ENCODE results near the gene QPRT. TPM values are rescaled to one million over a fixed set of nuclear protein-coding genes. Genes with fewer than 3 reads are reported as not detected.

Gene QPRT
- polyA plus RNA-seq, 3 donors, result 2.1 to 4.7 (median 3.9) TPM

- H3K4me1 Mint-ChIP-seq, result peaks cover 33% of the 10 kb centered on the region
- Histone ChIP-seq H3K27ac (ENCODE audit: low read depth in 1 of 2, low read length in 2 of 2) (no peak overlapping the region), H3K9me3 (replicated peaks in 1 of 2; ENCODE audit: control insufficient read depth in 1 of 2, insufficient read depth in 1 of 2, low read length in 2 of 2) (no peaks in the 10 kb centered on the region), H3K79me2 (ENCODE audit: insufficient read depth, low read length) (peaks cover 3% of the 10 kb centered on the region), H3K4me3 (replicated peaks in 1 of 3; ENCODE audit: low read depth in 2 of 3, low read length in 3 of 3) (no peak overlapping the region), H3K9ac (ENCODE audit: insufficient read depth, low read length, poor library complexity, severe bottlenecking) (no peak overlapping the region), H3K4me2 (replicated peaks; ENCODE audit: extremely low read depth, low read length, poor library complexity, severe bottlenecking) (no peak overlapping the region), H3K36me3 (replicated peaks in 1 of 2; ENCODE audit: control insufficient read depth in 1 of 2, insufficient read depth in 2 of 2, low read length in 2 of 2) (no peaks in the 10 kb centered on the region), H4K20me1 (ENCODE audit: insufficient read depth, low read length) (no peaks in the 10 kb centered on the region), H3K4me1 (ENCODE audit: control insufficient read depth in 1 of 2, insufficient read depth in 2 of 2, low read length in 2 of 2) (peaks cover 34 to 39% of the 10 kb centered on the region in 2 donors), H2AFZ (ENCODE audit: insufficient read depth, low read depth, low read length, poor library complexity, severe bottlenecking) (no peak overlapping the region), H3K27me3 (ENCODE audit: control insufficient read depth in 2 of 2, insufficient read depth in 2 of 2, low read length in 2 of 2) (no peaks in the 10 kb centered on the region)
- intact Hi-C loops (cut with micrococcal nuclease), result no loop called here
- no peak for DNase-seq
- no peaks in the 10 kb centered on the region for H3K36me3 Mint-ChIP-seq
- no peak for TF ChIP-seq CTCF (IDR thresholded peaks at IDR 0.05)
- peaks cover 0 to 4% (median 0%) of the 10 kb centered on the region in 3 donors for H3K27me3 Mint-ChIP-seq (ENCODE audit: low read depth in 3 of 3)
- no peaks in the 10 kb centered on the region for H3K9me3 Mint-ChIP-seq
- WGBS (ENCODE audit: insufficient coverage), result 95% methylated on average over 7 of the region's 11 CpGs
- no peak overlapping the region for H3K27ac Mint-ChIP-seq
- H3K4me3 Mint-ChIP-seq, result no peak overlapping the region
These were observed 22.1 kb upstream of the QPRT start for GRCh38 chr16:29656688-29657523.

GRCh38 chr16:29658705-29659104 lies 20.3 kb upstream of the QPRT start:
- DNase-seq, result no peak
- WGBS (ENCODE audit: insufficient coverage), result 90% methylated on average over 5 of the region's 6 CpGs

More at GRCh38 chr16:29658705-29659104, 20.3 kb upstream of the QPRT start:
- Histone ChIP-seq H2AFZ (ENCODE audit: insufficient read depth, low read depth, low read length, poor library complexity, severe bottlenecking) (no peak overlapping the region), H4K20me1 (ENCODE audit: insufficient read depth, low read length) (peaks cover 5% of the 10 kb centered on the region), H3K4me3 (replicated peaks in 1 of 3; ENCODE audit: low read depth in 2 of 3, low read length in 3 of 3) (no peak overlapping the region), H3K9ac (ENCODE audit: insufficient read depth, low read length, poor library complexity, severe bottlenecking) (no peak overlapping the region), H3K4me1 (ENCODE audit: control insufficient read depth in 1 of 2, insufficient read depth in 2 of 2, low read length in 2 of 2) (peaks cover 35 to 43% of the 10 kb centered on the region in 2 donors), H3K4me2 (replicated peaks; ENCODE audit: extremely low read depth, low read length, poor library complexity, severe bottlenecking) (no peak overlapping the region), H3K79me2 (ENCODE audit: insufficient read depth, low read length) (peaks cover 21% of the 10 kb centered on the region), H3K9me3 (replicated peaks in 1 of 2; ENCODE audit: control insufficient read depth in 1 of 2, insufficient read depth in 1 of 2, low read length in 2 of 2) (no peaks in the 10 kb centered on the region), H3K27ac (ENCODE audit: low read depth in 1 of 2, low read length in 2 of 2) (no peak overlapping the region), H3K36me3 (replicated peaks in 1 of 2; ENCODE audit: control insufficient read depth in 1 of 2, insufficient read depth in 2 of 2, low read length in 2 of 2) (no peaks in the 10 kb centered on the region), H3K27me3 (ENCODE audit: control insufficient read depth in 2 of 2, insufficient read depth in 2 of 2, low read length in 2 of 2) (no peaks in the 10 kb centered on the region)
- no peak for TF ChIP-seq CTCF (IDR thresholded peaks at IDR 0.05)
- no peaks in the 10 kb centered on the region for H3K9me3 Mint-ChIP-seq
- H3K4me3 Mint-ChIP-seq, result no peak overlapping the region
- H3K27me3 Mint-ChIP-seq (ENCODE audit: low read depth in 3 of 3), result peaks cover 0 to 4% (median 0%) of the 10 kb centered on the region in 3 donors
- no peaks in the 10 kb centered on the region for H3K36me3 Mint-ChIP-seq
- H3K27ac Mint-ChIP-seq, result no peak overlapping the region
- intact Hi-C loops (cut with micrococcal nuclease), result no loop called here
- peaks cover 42% of the 10 kb centered on the region for H3K4me1 Mint-ChIP-seq

Data from CD14-positive monocyte (primary cell).